GM21360 (cell line): Measurements from ENCODE around the gene ROCK2.
"Not testable (repeated sequence)": the region's sequence is repeated elsewhere in the genome, so short reads cannot be mapped to it uniquely, and the experiment has no call there.

ENCODE experiments used
- ATAC-seq: cut with Tn5 transposase; IDR thresholded peaks from one replicate; pipeline ENCODE4 v1.9.1; 2021; ENCODE audit warnings: mild to moderate bottlenecking, moderate library complexity; ENCODE audit not compliant: unreplicated experiment

ROCK2 gene

GRCh38 chr2:11196246-11196645, 148.2 kb downstream of the ROCK2 start:
- no peak for ATAC-seq

- no peak for ATAC-seq
These were observed 156.7 kb downstream of the ROCK2 start for GRCh38 chr2:11187731-11188130.

- ATAC-seq: no peak
These were observed 157.3 kb downstream of the ROCK2 start for GRCh38 chr2:11187083-11187619.

- ATAC-seq: no peak
These were observed 158.3 kb downstream of the ROCK2 start for GRCh38 chr2:11186145-11186544.

- ATAC-seq: no peak
These were observed 161.5 kb downstream of the ROCK2 start for GRCh38 chr2:11182951-11183350.

- no peak for ATAC-seq
These were observed 163.8 kb downstream of the ROCK2 start for GRCh38 chr2:11180653-11181052.

GRCh38 chr2:11179899-11180298, 164.5 kb downstream of the ROCK2 start:
- no peak for ATAC-seq

GRCh38 chr2:11179196-11179595, 165.2 kb downstream of the ROCK2 start:
- ATAC-seq: no peak

GRCh38 chr2:11177871-11178690, 166.4 kb downstream of the ROCK2 start:
- no peak for ATAC-seq

GRCh38 chr2:11175293-11175795, 169.1 kb downstream of the ROCK2 start:
- ATAC-seq: no peak

- no peak for ATAC-seq
These were observed 170.2 kb downstream of the ROCK2 start for GRCh38 chr2:11174222-11174621.

GRCh38 chr2:11169333-11169732, 175.1 kb downstream of the ROCK2 start:
- ATAC-seq: no peak

GRCh38 chr2:11168488-11168887, 175.9 kb downstream of the ROCK2 start:
- no peak for ATAC-seq

GRCh38 chr2:11166476-11166875, 178.0 kb downstream of the ROCK2 start:
- no peak for ATAC-seq

GRCh38 chr2:11165046-11165445, 179.4 kb downstream of the ROCK2 start:
- ATAC-seq: not testable (repeated sequence)

- ATAC-seq: no peak
These were observed 180.8 kb downstream of the ROCK2 start for GRCh38 chr2:11163439-11164317.

- ATAC-seq: no peak
These were observed 182.7 kb downstream of the ROCK2 start for GRCh38 chr2:11161747-11162146.

- ATAC-seq: peak; percentile 71
These were observed 183.5 kb downstream of the ROCK2 start for GRCh38 chr2:11160731-11161455.

- no peak for ATAC-seq
These were observed 184.2 kb downstream of the ROCK2 start for GRCh38 chr2:11160256-11160655.

- ATAC-seq: no peak
These were observed 184.8 kb downstream of the ROCK2 start for GRCh38 chr2:11159574-11160170.
